Adrenal gland (tissue), 12 donors: ENCODE data around the gene GFRA3. TPM values are rescaled to one million over a fixed set of nuclear protein-coding genes. Genes with fewer than 3 reads are reported as not detected.

ENCODE experiments used
- DNase-seq, 7 donors: peaks; one replicate each; pipeline ENCODE4 v3.0.0-alpha.2; 2019 to 2020
- H3K27ac ChIP-seq, 5 donors: fragments of 200-600 bp; sonication (generic) in 4 of 5; 1 replicate in 3 of 5; 2 replicates in 2 of 5; pipeline versions ENCODE4 v1.5.1 to v1.8.0; 2016 to 2020; ENCODE audit warnings: mild to moderate bottlenecking in 1 of 5
- H3K27me3 ChIP-seq: fragments of 200-600 bp; 2 replicates; pipeline ENCODE4 v1.8.0; 2021
- H3K36me3 ChIP-seq, 2 donors: fragments of 200-600 bp; replicated peaks in 1 of 2; 1 replicate in 1 of 2; 2 replicates in 1 of 2; pipeline versions ENCODE4 v1.5.1 to v1.8.0; 2018 to 2022
- H3K4me1 ChIP-seq, 2 donors: fragments of 200-600 bp; replicated peaks in 1 of 2; 1 replicate in 1 of 2; 2 replicates in 1 of 2; pipeline versions ENCODE4 v1.5.1 to v1.8.0; 2018 to 2021
- H3K4me3 ChIP-seq, 4 donors: fragments of 200-600 bp; sonication (generic) in 3 of 4; one replicate each; pipeline ENCODE4 v1.5.1; 2016 to 2018
- H3K9me3 ChIP-seq, 3 donors: fragments of 200-600 bp; sonication (generic) in 1 of 3; replicated peaks in 1 of 3; 1 replicate in 2 of 3; 2 replicates in 1 of 3; pipeline versions ENCODE4 v1.5.1 to v1.8.0; 2016 to 2021
- POLR2A ChIP-seq, 2 donors: fragments of 450-650 bp; IDR thresholded peaks; one replicate each; pipeline ENCODE4 v1.6.1; 2017; ENCODE audit warnings: antibody characterized with exemption in 2 of 2, mild to moderate bottlenecking in 2 of 2, moderate library complexity in 1 of 2
- WGBS, 4 donors: extraction: QIAGEN DNeasy Blood & Tissue Kit in 2 of 4; methylation state at CpG; one replicate each; pipeline versions ENCODE4 v1.1.5 to v1.1.7; 2013 to 2017; 5-methylcytosine and 5-hydroxymethylcytosine counted together
- intact Hi-C, 2 donors: fragments of 100-400 bp; cut with DNase I; formaldehyde crosslinking; loops; one replicate each; pipeline versions ENCODE4 v1.14.1 to v1.15.0; 2022 to 2023
- polyA plus RNA-seq, 3 donors: library from polyadenylated mRNA; stranded (reverse); fragments of 200-250 nt in 2 of 3; fragments of 350-450 nt in 1 of 3; fragmentation: Illumina TruSeq in 1 of 3; extraction: RNeasy Lipid Tissue Mini Kit (QIAGEN cat#74804) in 1 of 3; gene quantifications; one replicate each; pipeline ENCODE4 v1.2.3, GENCODE V29; 2013 to 2014
- total RNA-seq, 9 donors: library from RNA; depleted of rRNA in 4 of 9; stranded (reverse); fragments of >200 nt in 4 of 9; fragments of 120-200 nt in 1 of 9; fragmentation: NEBNext Ultra II Directional in 1 of 9; extraction: Animal tissue kit (Norgen Biotek cat#: 25700) in 1 of 9; gene quantifications; one replicate each; pipeline versions ENCODE4 v1.1.0 to v1.2.4, GENCODE V29; 2013 to 2023
- TF ChIP-seq, protein P1 (sequence below), 6 experiments: fragments of 450-650 bp in 4 of 6; fragments of 200-600 bp in 2 of 6; sonication (generic) in 1 of 6; IDR thresholded peaks; 1 replicate in 5 of 6; 2 replicates in 1 of 6; pipeline versions ENCODE4 v1.5.1 to v1.8.0; 2016 to 2021; ENCODE audit warnings: antibody characterized with exemption in 6 of 6, mild to moderate bottlenecking in 2 of 6, moderate library complexity in 1 of 6
- donor health status: healthy with polysubstance abuse.
- donor health status: Bipolar disorder and iron deficiency.
- donor health status: DM: yes; HTN: yes; CAD: no.
- donor health status: DM: no; HTN: no; CAD: no.
- donor health status: DM: no; HTN: no; CAD: no.
- donor health status: DM: yes; HTN: yes; CAD: no.

Gene GFRA3
- total and polyA plus RNA-seq, 12 donors: 0.18 to 4.0 (median 0.39) TPM; not detected in 1

DNA sequence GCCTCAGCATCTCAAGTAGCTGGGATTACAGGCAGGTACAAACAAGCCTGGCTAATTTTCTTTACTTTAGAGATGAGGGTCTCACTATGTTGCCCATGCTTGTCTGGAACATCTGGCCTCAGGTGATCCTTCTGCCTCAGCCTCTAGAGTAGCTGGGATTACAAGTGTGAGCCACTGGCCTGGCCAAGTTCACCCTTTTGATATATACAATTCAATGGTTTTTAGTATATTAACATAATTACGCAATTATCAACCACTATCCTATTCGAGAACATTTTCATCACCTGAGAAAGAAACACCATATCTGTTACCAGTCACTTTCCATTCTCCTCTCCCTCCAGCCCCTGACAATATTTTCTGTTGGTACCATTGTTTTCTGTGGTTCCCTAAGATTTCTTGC is 57.6 kb downstream of the GFRA3 start:
- no peaks in the 10 kb centered on the region for H3K9me3 ChIP-seq
- H3K27ac ChIP-seq: no peak overlapping the region
- intact Hi-C loops: loop anchor here in 1 of 2 donors (10.0 kb wide), 1 partner anchor 188 kb away; no protein-coding TSS in a partner anchor
- no peaks in the 10 kb centered on the region for H3K36me3 ChIP-seq
- WGBS, 4 donors: 75 to 86% (median 84%) methylated on average over 2 of the region's 2 CpGs
- no peaks in the 10 kb centered on the region for H3K27me3 ChIP-seq
- H3K4me3 ChIP-seq: no peak overlapping the region
- peaks cover 9% of the 10 kb centered on the region in 2 donors for H3K4me1 ChIP-seq
- no peak for DNase-seq
- TF ChIP-seq, protein P1, sequence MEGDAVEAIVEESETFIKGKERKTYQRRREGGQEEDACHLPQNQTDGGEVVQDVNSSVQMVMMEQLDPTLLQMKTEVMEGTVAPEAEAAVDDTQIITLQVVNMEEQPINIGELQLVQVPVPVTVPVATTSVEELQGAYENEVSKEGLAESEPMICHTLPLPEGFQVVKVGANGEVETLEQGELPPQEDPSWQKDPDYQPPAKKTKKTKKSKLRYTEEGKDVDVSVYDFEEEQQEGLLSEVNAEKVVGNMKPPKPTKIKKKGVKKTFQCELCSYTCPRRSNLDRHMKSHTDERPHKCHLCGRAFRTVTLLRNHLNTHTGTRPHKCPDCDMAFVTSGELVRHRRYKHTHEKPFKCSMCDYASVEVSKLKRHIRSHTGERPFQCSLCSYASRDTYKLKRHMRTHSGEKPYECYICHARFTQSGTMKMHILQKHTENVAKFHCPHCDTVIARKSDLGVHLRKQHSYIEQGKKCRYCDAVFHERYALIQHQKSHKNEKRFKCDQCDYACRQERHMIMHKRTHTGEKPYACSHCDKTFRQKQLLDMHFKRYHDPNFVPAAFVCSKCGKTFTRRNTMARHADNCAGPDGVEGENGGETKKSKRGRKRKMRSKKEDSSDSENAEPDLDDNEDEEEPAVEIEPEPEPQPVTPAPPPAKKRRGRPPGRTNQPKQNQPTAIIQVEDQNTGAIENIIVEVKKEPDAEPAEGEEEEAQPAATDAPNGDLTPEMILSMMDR (IDR thresholded peaks at IDR 0.05): no peak
- no peak for TF ChIP-seq POLR2A (IDR thresholded peaks at IDR 0.05)

DNA sequence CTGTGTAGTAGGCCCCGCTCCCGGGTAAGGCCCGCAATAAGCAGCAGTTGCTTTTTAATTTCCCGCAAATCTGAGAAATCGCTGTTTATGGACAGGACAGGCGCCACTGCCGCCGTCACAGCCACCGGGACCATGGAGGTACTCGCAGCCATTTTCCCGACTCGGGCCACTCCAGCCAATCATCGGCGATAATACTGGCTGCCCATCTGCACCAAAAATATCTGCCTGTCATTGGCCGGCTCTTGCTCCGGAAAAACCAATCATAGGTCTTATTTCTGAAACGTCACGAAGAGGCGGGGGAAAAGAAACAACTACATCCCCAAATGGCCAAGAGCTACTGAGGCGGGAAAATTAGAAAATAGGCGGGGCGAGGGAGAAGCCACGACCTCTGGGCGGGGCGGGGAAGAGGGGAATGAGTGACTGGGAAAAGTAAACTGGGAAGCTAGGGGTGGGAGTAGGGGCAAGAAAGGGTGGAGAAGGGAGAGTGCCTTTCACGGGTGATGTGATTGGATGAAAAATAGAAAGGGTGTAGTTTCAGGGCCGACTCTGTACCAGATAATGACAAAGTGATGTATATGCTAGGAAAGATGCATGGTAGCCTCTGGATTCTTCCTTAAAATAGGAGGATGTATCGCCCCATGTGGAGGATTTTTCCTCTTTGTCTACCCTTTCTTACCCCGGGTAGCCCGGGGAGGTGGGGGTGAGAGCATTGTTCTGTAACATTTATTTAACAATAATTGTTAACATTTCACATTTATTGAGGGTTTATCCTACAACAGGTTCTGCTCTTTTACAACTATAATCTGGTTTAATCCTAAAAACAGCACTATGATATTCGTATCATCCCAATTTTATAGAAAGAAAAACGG is 61.0 kb downstream of the GFRA3 start, which contains the start of gene CDC23:
CDC23 (minus strand) TSS at position 163 of the 869 bp plus-strand sequence; CDS start at position 152, 11 bp downstream.
- H3K36me3 ChIP-seq: peaks cover 0 to 9% of the 10 kb centered on the region in 2 donors
- peak within 1 kb of the TSS; percentile 69 to 95 (median 81) for H3K4me3 ChIP-seq

DNA sequence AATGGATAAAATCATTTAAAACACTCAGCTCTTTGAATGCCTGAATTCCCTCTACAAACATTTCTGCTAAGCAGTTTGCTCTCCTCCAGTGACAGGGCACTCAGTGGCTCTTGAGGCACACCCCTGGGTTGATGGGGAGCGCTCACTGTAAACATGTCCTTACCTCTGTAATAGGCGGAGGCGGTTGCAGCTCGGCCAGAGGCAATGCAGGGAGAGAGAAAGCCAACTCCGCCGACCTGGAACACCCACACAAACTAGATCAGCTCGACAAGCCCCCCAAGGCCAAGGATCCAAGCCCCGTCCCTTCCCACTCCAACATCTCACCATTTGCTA is 61.6 kb downstream of the GFRA3 start:
- 0 to 2% (median 0%) methylated on average over 1 to 8 of the region's 8 CpGs for WGBS, 4 donors
- intact Hi-C loops: loop anchor here in 1 of 2 donors (10.0 kb wide), 1 partner anchor 192 kb away; no protein-coding TSS in a partner anchor
- Histone ChIP-seq H3K9me3 (no peaks in the 10 kb centered on the region), H3K27ac (peak overlapping the region in 4 of 5 donors; percentile 67 to 88 (median 72)), H3K36me3 (peaks cover 0 to 9% of the 10 kb centered on the region in 2 donors), H3K27me3 (no peaks in the 10 kb centered on the region), H3K4me3 (peak overlapping the region; percentile 69 to 95 (median 81)), H3K4me1 (peaks cover 10 to 22% of the 10 kb centered on the region in 2 donors)
- no peak for DNase-seq
- TF ChIP-seq, protein P1 (IDR thresholded peaks at IDR 0.05): no peak
- no peak for TF ChIP-seq POLR2A (IDR thresholded peaks at IDR 0.05)

More for the DNA sequence above, 61.0 kb downstream of the GFRA3 start, which contains the start of gene CDC23:
- DNase-seq: peak; percentile 92 to 98 (median 96)
- 0 to 2% (median 1%) methylated on average over 29 to 32 of the region's 32 CpGs for WGBS, 4 donors
- Histone ChIP-seq H3K27me3 (no peaks in the 10 kb centered on the region), H3K9me3 (no peaks in the 10 kb centered on the region), H3K27ac (peak within 1 kb of the TSS in 4 of 5 donors; percentile 67 to 88 (median 72)), H3K4me1 (peaks cover 10 to 22% of the 10 kb centered on the region in 2 donors)
- intact Hi-C loops: loop anchor here in 1 of 2 donors (10.0 kb wide), 1 partner anchor 191 kb away; no protein-coding TSS in a partner anchor
- TF ChIP-seq, protein P1 (IDR thresholded peaks at IDR 0.05): no peak
- peak in 1 of 2 donors; percentile 54 for TF ChIP-seq POLR2A (IDR thresholded peaks at IDR 0.05)

DNA sequence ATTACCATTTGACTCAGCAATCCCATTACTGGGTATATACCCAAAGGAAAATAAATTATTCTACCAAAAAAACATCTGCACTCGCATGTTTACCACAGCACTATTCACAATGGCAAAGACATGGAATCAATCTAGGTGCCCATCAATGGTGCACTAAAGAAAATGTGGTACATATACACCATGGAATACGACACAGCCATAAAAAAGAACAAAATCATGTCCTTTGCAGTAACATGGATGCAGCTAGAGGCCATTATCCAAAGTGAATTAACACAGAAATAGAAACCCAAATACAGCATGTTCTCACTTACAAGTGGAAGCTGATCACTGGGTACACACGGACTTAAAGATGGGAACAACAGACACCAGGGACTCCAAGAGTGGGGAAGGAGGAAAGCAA is 63.4 kb downstream of the GFRA3 start:
- intact Hi-C loops: loop anchor here in 1 of 2 donors (10.0 kb wide), 1 partner anchor 194 kb away; no protein-coding TSS in a partner anchor
- no peaks in the 10 kb centered on the region for H3K27me3 ChIP-seq
- H3K27ac ChIP-seq: no peak overlapping the region
- no peak overlapping the region for H3K4me3 ChIP-seq
- peaks cover 0 to 9% of the 10 kb centered on the region in 2 donors for H3K36me3 ChIP-seq
- TF ChIP-seq POLR2A (IDR thresholded peaks at IDR 0.05): no peak
- TF ChIP-seq, protein P1 (IDR thresholded peaks at IDR 0.05): no peak
- no peak for DNase-seq
- H3K4me1 ChIP-seq: peaks cover 10 to 22% of the 10 kb centered on the region in 2 donors
- 90 to 92% (median 91%) methylated on average over 3 of the region's 3 CpGs for WGBS, 4 donors
- H3K9me3 ChIP-seq: no peaks in the 10 kb centered on the region
